Fibroblast of the aortic adventitia (primary cell): ENCODE data around the gene TP63. TPM values are rescaled to one million over a fixed set of nuclear protein-coding genes. Genes with fewer than 3 reads are reported as not detected.

Experiments
- DNase-seq: peaks from one replicate; pipeline ENCODE4 v3.0.0-alpha.2; 2010; ENCODE audit warnings: low read depth
- H3K4me3 ChIP-seq: 2 replicates; pipeline ENCODE4 v1.5.1; 2011; ENCODE audit warnings: low read depth, mild to moderate bottlenecking, control low read depth, low read length, moderate library complexity
- total RNA-seq: library from RNA; depleted of rRNA; stranded (reverse); fragments of >200 nt; gene quantifications from 2 replicates; pipeline ENCODE4 v1.2.3, GENCODE V29; 2012; ENCODE audit warnings: low replicate concordance
- TF ChIP-seq, protein P1 (sequence below): IDR thresholded peaks from 2 replicates; pipeline ENCODE4 v1.5.1; 2011; ENCODE audit warnings: mild to moderate bottlenecking, low read length, control low read depth, inconsistent platforms; ENCODE audit not compliant: insufficient read depth

The TP63 gene
- total RNA-seq, 1 donor, result 0.18 TPM

DNA sequence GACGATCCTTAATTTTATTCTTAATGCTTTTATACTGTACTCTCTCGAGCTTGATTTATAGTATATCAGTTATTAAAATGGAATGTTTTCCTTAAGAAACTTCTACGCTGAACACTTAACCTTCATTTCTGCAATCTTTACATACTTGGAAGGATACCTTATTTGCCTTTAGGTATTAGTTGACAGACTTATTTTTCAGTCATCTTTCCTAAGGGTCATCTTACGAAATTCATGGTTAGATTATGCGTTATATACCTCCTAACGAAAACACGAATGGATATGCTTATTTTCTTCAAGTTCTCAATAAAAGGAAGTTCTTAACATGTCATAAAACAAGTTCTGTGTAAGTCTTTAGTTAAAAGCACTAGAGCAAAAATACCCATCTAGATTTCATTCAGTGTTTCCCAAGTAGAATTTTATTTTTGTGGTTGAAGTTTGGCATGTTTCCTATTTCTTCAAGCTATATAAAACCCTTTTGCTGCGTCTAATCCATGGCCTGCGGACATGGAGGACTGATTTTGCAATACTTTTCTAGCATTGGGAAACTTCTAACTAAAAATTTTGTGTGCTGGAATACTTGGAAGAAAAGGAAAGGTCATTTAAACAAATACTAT is 231.3 kb downstream of the TP63 start:
- DNase-seq, result peak; percentile 82
- H3K4me3 ChIP-seq, result no peak overlapping the region
- TF ChIP-seq, protein P1, sequence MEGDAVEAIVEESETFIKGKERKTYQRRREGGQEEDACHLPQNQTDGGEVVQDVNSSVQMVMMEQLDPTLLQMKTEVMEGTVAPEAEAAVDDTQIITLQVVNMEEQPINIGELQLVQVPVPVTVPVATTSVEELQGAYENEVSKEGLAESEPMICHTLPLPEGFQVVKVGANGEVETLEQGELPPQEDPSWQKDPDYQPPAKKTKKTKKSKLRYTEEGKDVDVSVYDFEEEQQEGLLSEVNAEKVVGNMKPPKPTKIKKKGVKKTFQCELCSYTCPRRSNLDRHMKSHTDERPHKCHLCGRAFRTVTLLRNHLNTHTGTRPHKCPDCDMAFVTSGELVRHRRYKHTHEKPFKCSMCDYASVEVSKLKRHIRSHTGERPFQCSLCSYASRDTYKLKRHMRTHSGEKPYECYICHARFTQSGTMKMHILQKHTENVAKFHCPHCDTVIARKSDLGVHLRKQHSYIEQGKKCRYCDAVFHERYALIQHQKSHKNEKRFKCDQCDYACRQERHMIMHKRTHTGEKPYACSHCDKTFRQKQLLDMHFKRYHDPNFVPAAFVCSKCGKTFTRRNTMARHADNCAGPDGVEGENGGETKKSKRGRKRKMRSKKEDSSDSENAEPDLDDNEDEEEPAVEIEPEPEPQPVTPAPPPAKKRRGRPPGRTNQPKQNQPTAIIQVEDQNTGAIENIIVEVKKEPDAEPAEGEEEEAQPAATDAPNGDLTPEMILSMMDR, result no peak

DNA sequence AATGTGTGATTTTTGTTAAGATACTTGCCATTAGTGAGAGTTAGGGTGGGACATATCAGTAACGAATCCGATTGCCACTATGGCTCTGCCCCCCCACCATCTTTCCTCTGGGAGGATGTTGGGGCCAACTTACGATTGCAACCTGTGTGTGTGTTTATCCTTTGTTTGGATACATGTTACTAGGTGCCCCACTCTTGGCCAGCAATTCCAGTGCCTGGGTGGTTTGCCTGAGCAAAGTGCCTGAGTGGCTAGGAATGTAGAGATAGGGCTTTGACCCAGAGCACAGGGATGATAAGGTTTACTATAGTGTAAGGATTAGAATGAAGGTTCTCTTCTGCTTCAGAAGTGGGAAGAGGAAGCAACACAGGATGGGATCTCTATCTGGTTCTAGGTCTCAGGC is 231.8 kb downstream of the TP63 start:
- TF ChIP-seq, protein P1, result no peak
- no peak overlapping the region for H3K4me3 ChIP-seq
- peak; percentile 51 for DNase-seq

DNA sequence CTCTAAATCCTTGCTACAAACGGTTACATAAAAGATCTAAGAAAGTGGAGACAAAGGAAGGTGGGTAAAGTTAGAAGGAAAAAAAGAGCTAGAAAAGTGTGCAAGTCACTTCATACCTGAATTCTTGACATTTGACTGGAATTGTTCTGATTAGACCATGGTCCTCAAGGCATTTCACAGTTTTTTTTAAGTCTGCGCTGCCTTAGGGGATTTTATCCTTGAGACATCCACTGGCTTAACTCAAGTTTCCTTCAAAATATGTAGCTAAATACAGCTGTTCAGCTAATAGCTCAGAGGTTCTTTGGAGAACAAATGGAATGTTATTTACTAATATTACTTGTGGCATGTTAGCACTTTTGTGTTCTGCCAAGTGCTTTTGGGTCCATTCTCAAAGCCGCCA is 236.9 kb downstream of the TP63 start:
- no peak overlapping the region for H3K4me3 ChIP-seq
- DNase-seq, result no peak
- TF ChIP-seq, protein P1, result no peak

DNA sequence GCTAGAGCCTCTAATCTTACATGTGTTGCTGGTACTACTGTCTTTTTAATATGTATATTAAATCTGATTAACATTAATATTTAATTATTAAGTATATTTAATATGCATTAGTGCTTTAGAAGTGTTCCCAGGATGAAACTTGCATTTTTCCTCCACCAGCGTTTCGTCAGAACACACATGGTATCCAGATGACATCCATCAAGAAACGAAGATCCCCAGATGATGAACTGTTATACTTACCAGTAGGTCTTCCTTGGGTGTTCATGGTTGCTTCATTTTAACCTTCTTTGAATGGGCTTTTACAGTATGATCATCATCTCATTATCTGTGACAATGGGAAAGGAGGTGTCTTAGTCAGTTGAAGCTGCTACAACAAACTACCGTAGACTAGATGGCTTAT is 238.0 kb downstream of the TP63 start:
- no peak for DNase-seq
- TF ChIP-seq, protein P1, result no peak
- H3K4me3 ChIP-seq, result no peak overlapping the region

DNA sequence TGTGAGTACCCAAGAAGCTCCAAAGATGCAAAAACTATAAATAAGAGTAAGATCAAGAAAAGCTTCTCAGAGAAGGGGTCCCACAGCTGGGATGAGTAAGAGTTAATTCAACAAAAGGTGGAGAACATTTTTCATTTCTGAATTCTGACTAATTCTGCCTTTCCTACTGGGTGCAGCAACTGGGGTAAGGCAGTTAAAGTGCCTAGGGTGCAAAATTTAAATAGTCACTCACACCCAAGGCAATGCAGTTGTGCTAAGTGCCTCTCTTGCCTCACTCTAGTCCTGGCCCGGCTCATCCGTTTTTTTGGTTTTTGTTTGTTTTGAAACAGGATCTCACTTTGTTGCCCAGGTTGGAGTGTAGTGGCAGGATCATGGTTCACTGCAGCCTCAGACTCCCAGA is 240.2 kb downstream of the TP63 start:
- no peak for DNase-seq
- TF ChIP-seq, protein P1, result no peak
- no peak overlapping the region for H3K4me3 ChIP-seq

DNA sequence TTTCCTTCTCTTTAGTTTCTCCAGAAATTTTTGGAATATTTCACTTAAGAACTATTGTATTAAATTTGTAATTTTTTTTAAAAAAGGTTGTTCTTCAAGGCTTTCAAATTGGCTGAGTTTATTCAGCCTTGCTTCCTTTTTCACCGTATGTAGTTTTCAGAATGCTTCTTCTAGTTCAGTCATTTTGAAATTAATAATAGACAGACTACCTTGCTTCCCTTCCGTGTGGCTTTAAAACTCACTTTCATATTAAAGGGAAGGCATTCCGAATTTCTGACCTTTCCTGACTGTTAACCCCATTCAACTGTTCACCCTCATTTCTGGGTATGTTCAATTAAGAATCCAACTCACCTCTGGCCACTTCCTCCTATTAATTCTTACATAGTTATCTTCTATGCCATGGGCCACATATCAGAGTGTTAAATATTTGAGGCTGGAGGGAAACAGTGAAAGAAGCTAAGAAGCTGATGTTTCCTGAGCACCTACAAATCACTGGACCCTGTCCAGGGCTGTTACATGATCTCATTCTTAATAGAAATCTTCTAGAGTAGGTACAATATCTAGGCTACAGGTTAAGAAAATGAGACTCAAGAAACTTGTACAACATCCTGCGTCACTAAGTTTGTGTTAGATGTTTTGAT is 252.0 kb downstream of the TP63 start:
- TF ChIP-seq, protein P1, result no peak

More for the DNA sequence above, 252.0 kb downstream of the TP63 start:
- H3K4me3 ChIP-seq, result no peak overlapping the region
- DNase-seq, result no peak
